K562 (cell line): ENCODE measurements around the gene CATSPER1. TPM values are rescaled to one million over a fixed set of nuclear protein-coding genes. Genes with fewer than 3 reads are reported as not detected.

Experiments used
- ATAC-seq: fragments of 200-7000 bp; cut with Tn5 transposase; 3 replicates; pipeline ENCODE4 v1.9.1; 2020; ENCODE audit warnings: moderate library complexity
- BruUV-seq: library from RNA; stranded (reverse); fragments of 400-500 nt; replicated peaks from 2 replicates; lab custom pipeline; 2021; lab: Mats Ljungman, UMichigan
- CTCF ChIA-PET: fragments of 300-600 bp; formaldehyde crosslinking; extraction: SDS; loops from one replicate; lab custom pipeline; 2021; ENCODE audit warnings: low intra/inter-chr PET ratio; lab: Yijun Ruan, JAX
- POLR2A ChIA-PET: fragments of 300-600, 350-650 bp; sonication (Branson Sonifier 250); formaldehyde crosslinking; extraction: SDS; loops from one replicate; lab custom pipeline; 2021; ENCODE audit warnings: antibody characterized with exemption, inconsistent platforms; lab: Yijun Ruan, JAX
- DNase-seq, 4 experiments: peaks; one replicate each; pipeline versions ENCODE4 v3.0.0 to v3.0.0-alpha.2; 2011 to 2018; ENCODE audit warnings: low spot score in 3 of 4, mixed read lengths in 3 of 4; ENCODE audit errors: extremely low read depth in 1 of 4
- FAIRE-seq: peaks from 2 replicates; lab custom pipeline; 2011; peaks lifted over from hg19 to GRCh38; lab: Jason Lieb, UNC
- H2AFZ ChIP-seq: 2 replicates; pipeline ENCODE4 v1.6.0; 2011; ENCODE audit warnings: low read depth, low read length, control low read depth, inconsistent platforms
- H3K27ac ChIP-seq: fragments of 200-600 bp; 3 replicates; pipeline ENCODE4 v1.8.0; 2011; ENCODE audit warnings: low read depth, mild to moderate bottlenecking, control low read depth, inconsistent platforms, low read length, moderate library complexity, mixed read lengths; ENCODE audit errors: extremely low read depth
- H3K27me3 ChIP-seq, 2 experiments: fragments of 300-600 bp in 1 of 2; 2 replicates in 1 of 2; 3 replicates in 1 of 2; pipeline versions ENCODE4 v1.6.0 to v1.8.0; 2011; ENCODE audit warnings: inconsistent platforms in 2 of 2, low read length in 2 of 2, mild to moderate bottlenecking in 1 of 2, mixed read lengths in 1 of 2, moderate library complexity in 1 of 2; ENCODE audit not compliant: control insufficient read depth in 2 of 2, insufficient read depth in 2 of 2
- H3K36me3 ChIP-seq: fragments of 300-600 bp; 3 replicates; pipeline ENCODE4 v1.8.0; 2011; ENCODE audit warnings: mild to moderate bottlenecking, low read length, inconsistent platforms; ENCODE audit not compliant: control insufficient read depth, insufficient read depth
- H3K4me1 ChIP-seq, 2 experiments: fragments of 200-600 bp in 1 of 2; replicated peaks in 1 of 2; 2 replicates in 1 of 2; 3 replicates in 1 of 2; pipeline versions ENCODE4 v1.5.1 to v1.8.0; 2011; ENCODE audit warnings: inconsistent platforms in 2 of 2, low read length in 2 of 2, mild to moderate bottlenecking in 1 of 2, mixed read lengths in 1 of 2, moderate library complexity in 1 of 2; ENCODE audit not compliant: control insufficient read depth in 2 of 2, insufficient read depth in 2 of 2
- H3K4me2 ChIP-seq: 2 replicates; pipeline ENCODE4 v1.6.1; 2011; ENCODE audit warnings: low read length, control low read depth, inconsistent platforms, mixed read lengths; ENCODE audit not compliant: insufficient read depth
- H3K4me3 ChIP-seq: fragments of 200-600 bp; sonication (generic), shearing (Covaris generic); 2 replicates; pipeline ENCODE4 v1.5.1; 2016; ENCODE audit warnings: control low read depth, inconsistent platforms
- H3K79me2 ChIP-seq: fragments of 200-600 bp; 3 replicates; pipeline ENCODE4 v1.8.0; 2011; ENCODE audit warnings: low read length, inconsistent platforms; ENCODE audit not compliant: control insufficient read depth, insufficient read depth
- H3K9ac ChIP-seq, 2 experiments: 2 replicates each; pipeline versions ENCODE4 v1.6.0 to v1.6.1; 2011; ENCODE audit warnings: low read depth in 2 of 2, low read length in 2 of 2, control low read depth in 1 of 2, inconsistent platforms in 1 of 2, mild to moderate bottlenecking in 1 of 2, mixed read lengths in 1 of 2; ENCODE audit not compliant: insufficient read depth in 1 of 2
- H3K9me1 ChIP-seq: one replicate; pipeline ENCODE4 v1.6.0; 2011; ENCODE audit warnings: inconsistent platforms, mild to moderate bottlenecking, low read length, moderate library complexity; ENCODE audit not compliant: control insufficient read depth, insufficient read depth
- H3K9me3 ChIP-seq: replicated peaks from 2 replicates; pipeline ENCODE4 v1.5.1; 2011; ENCODE audit warnings: low read depth, low read length, inconsistent platforms; ENCODE audit not compliant: control insufficient read depth, insufficient read depth
- H4K20me1 ChIP-seq: replicated peaks from 2 replicates; pipeline ENCODE4 v1.6.1; 2011; ENCODE audit warnings: low read length, inconsistent platforms, mixed read lengths; ENCODE audit not compliant: control insufficient read depth, insufficient read depth
- E2F6 ChIP-seq, 2 experiments: IDR thresholded peaks; 2 replicates each; pipeline ENCODE4 v1.6.1; 2011; ENCODE audit warnings: borderline replicate concordance in 1 of 2, control low read depth in 1 of 2, low read depth in 1 of 2, low read length in 1 of 2, mild to moderate bottlenecking in 1 of 2, mixed read lengths in 1 of 2, moderate library complexity in 1 of 2; ENCODE audit not compliant: insufficient read depth in 1 of 2, insufficient read length in 1 of 2, poor library complexity in 1 of 2, severe bottlenecking in 1 of 2; ENCODE audit errors: extremely low read depth in 1 of 2
- EZH2 ChIP-seq: IDR thresholded peaks from 2 replicates; pipeline ENCODE4 v1.6.1; 2012; ENCODE audit warnings: low read depth, mild to moderate bottlenecking, inconsistent platforms, low read length, borderline replicate concordance
- KLF16 ChIP-seq: IDR thresholded peaks from 2 replicates; pipeline ENCODE4 v1.6.1; 2016; ENCODE audit warnings: antibody characterized with exemption
- TRIM28 ChIP-seq: fragments of 450-650 bp; IDR thresholded peaks from 2 replicates; pipeline ENCODE4 v1.6.1; 2017
- WGBS: fragments of 100-300 bp; shearing (Covaris generic); methylation state at CpG from one replicate; pipeline ENCODE4 v1.1.6; 2016; ENCODE audit warnings: low coverage, mixed read lengths; ENCODE audit not compliant: insufficient coverage; ENCODE audit errors: missing lambda C conversion rate; 5-methylcytosine and 5-hydroxymethylcytosine counted together
- in situ Hi-C: fragments of 300-500 bp; cut with MboI; formaldehyde crosslinking; loops from 4 replicates; pipeline ENCODE4 v1.15.0; 2018; ENCODE audit warnings: inconsistent platforms, mixed read lengths
- intact Hi-C: fragments of 100-400 bp; cut with micrococcal nuclease; formaldehyde crosslinking; loops from 2 replicates; pipeline ENCODE4 v1.14.2; 2022
- polyA plus RNA-seq, 8 experiments: library from polyadenylated mRNA; depleted of rRNA in 4 of 8; stranded (reverse) in 5 of 8; unstranded in 3 of 8; fragments of >200 nt; fragmentation: Nextera tagmentation in 2 of 8; fragmentation: Illumina TruSeq in 1 of 8; extraction: Ambion mirVana in 2 of 8; extraction: Trizol in 1 of 8; gene quantifications; 2 replicates each; pipeline versions ENCODE4 v1.2.1 to v1.2.3, GENCODE V29; 2011 to 2014; ENCODE audit warnings: inconsistent platforms in 1 of 8, missing spikeins in 1 of 8
- total RNA-seq, 7 experiments: library from RNA; depleted of rRNA in 6 of 7; stranded (reverse); fragments of >200 nt in 6 of 7; fragmentation: Illumina TruSeq in 2 of 7; extraction: Trizol in 2 of 7; gene quantifications; 2 replicates each; pipeline versions ENCODE4 v1.2.1 to v1.2.3, GENCODE V29; 2011 to 2021; ENCODE audit warnings: low replicate concordance in 1 of 7

CATSPER1 gene
- total and polyA plus RNA-seq, 9 of the 15 experiments (the other 6 are each of a cell fraction or from before 2014, with no cell fraction given) = 0.21 to 3.3 (median 0.76) TPM

- WGBS = 93% methylated on average over 9 of the region's 9 CpGs
- Histone ChIP-seq H3K36me3 (peaks cover 59% of the 10 kb centered on the region), H3K4me3 (no peak overlapping the region), H3K27ac (no peak overlapping the region), H3K4me2 (no peak overlapping the region), H3K9me3 (no peaks in the 10 kb centered on the region), H3K4me1 (peaks cover 0 to 16% of the 10 kb centered on the region in 2 experiments; a peak in 2 of 5 replicates), H2AFZ (no peak overlapping the region), H3K9me1 (no peaks in the 10 kb centered on the region), H3K27me3 (no peaks in the 10 kb centered on the region), H3K9ac (peak overlapping the region in 1 of 2 experiments; percentile 69; a peak in 1 of 4 replicates)
- FAIRE-seq (no peak), ATAC-seq (no peak), DNase-seq (no peak)
- BruUV-seq = no TSS peak
- POLR2A ChIA-PET = interaction anchor here (0.6 to 1.8 kb wide), 2 partner anchors 46 to 84 kb away, joined by 5 to 9 read pairs; no protein-coding TSS in a partner anchor
- intact Hi-C loops = no loop called here
- TF ChIP-seq EZH2 (no peak), TRIM28 (no peak), E2F6 (IDR thresholded peaks at IDR 0.05; ENCODE audit: borderline replicate concordance in 1 of 2, extremely low read depth in 1 of 2, insufficient read depth in 1 of 2, insufficient read length in 1 of 2, low read depth in 1 of 2, low read length in 1 of 2, poor library complexity in 1 of 2, severe bottlenecking in 1 of 2) (no peak), KLF16 (no peak)
- TF ChIP-seq, all 486 proteins: peak for 0
- in situ Hi-C loops = no loop called here
- H3K79me2 ChIP-seq = no peaks in the 10 kb centered on the region
- H4K20me1 ChIP-seq = no peaks in the 10 kb centered on the region
- CTCF ChIA-PET = interaction anchor here (0.7 kb wide), 1 partner anchor 30 kb away, joined by 3 read pairs; the partner anchor contains the start of gene TSGA10IP
Measured at GRCh38 chr11:65975771-65976170, 50.5 kb downstream of the CATSPER1 start.
